HepG2 (cell line): ENCODE results near the gene TLE2. TPM values are rescaled to one million over a fixed set of nuclear protein-coding genes. Genes with fewer than 3 reads are reported as not detected.
"Not testable (repeated sequence)": the region's sequence is repeated elsewhere in the genome, so short reads cannot be mapped to it uniquely, and the experiment has no call there.

ENCODE experiments used
- ATAC-seq: fragments of 200-7000 bp; cut with Tn5 transposase; 3 replicates; pipeline ENCODE4 v1.9.1; 2020; ENCODE audit warnings: mild to moderate bottlenecking, moderate library complexity
- BruUV-seq: library from RNA; stranded (reverse); fragments of 400-500 nt; replicated peaks from 2 replicates; lab custom pipeline; 2021; lab: Mats Ljungman, UMichigan
- CTCF ChIA-PET: fragments of 300-600 bp; formaldehyde crosslinking; extraction: SDS; loops from one replicate; lab custom pipeline; 2021; ENCODE audit warnings: low total read pairs, inconsistent platforms, low intra/inter-chr PET ratio; lab: Yijun Ruan, JAX
- POLR2A ChIA-PET: fragments of 350-600 bp; sonication (Branson Sonifier 250); formaldehyde crosslinking; loops from one replicate; lab custom pipeline; 2020; ENCODE audit warnings: antibody characterized with exemption, inconsistent platforms; lab: Yijun Ruan, JAX
- DNase-seq: peaks from one replicate; pipeline ENCODE4 v3.0.0-alpha.2; 2015; ENCODE audit warnings: low spot score
- FAIRE-seq: peaks from 3 replicates; lab custom pipeline; 2011; peaks lifted over from hg19 to GRCh38; lab: Jason Lieb, UNC
- H2AFZ ChIP-seq: one replicate; pipeline ENCODE4 v1.6.1; 2011; ENCODE audit warnings: low read length, inconsistent platforms
- H3K27ac ChIP-seq: fragments of 300-600 bp; 3 replicates; pipeline ENCODE4 v1.8.0; 2011; ENCODE audit warnings: mixed run types, mild to moderate bottlenecking, mixed read lengths, low read length, inconsistent platforms; ENCODE audit not compliant: insufficient read depth; ENCODE audit errors: extremely low read length
- H3K27me3 ChIP-seq, 2 experiments: fragments of 200-600 bp in 1 of 2; 2 replicates in 1 of 2; 3 replicates in 1 of 2; pipeline versions ENCODE4 v1.6.0 to v1.8.0; 2011; ENCODE audit warnings: low read length in 2 of 2, mild to moderate bottlenecking in 2 of 2, moderate library complexity in 2 of 2, inconsistent platforms in 1 of 2; ENCODE audit not compliant: insufficient read depth in 2 of 2, control insufficient read depth in 1 of 2
- H3K36me3 ChIP-seq, 2 experiments: fragments of 200-600 bp in 1 of 2; replicated peaks in 1 of 2; 2 replicates in 1 of 2; 3 replicates in 1 of 2; pipeline versions ENCODE4 v1.5.1 to v1.8.0; 2011; ENCODE audit warnings: low read length in 2 of 2, inconsistent platforms in 1 of 2; ENCODE audit not compliant: insufficient read depth in 2 of 2, control insufficient read depth in 1 of 2
- H3K4me1 ChIP-seq: 2 replicates; pipeline ENCODE4 v1.5.1; 2012; ENCODE audit warnings: low read length, inconsistent platforms; ENCODE audit not compliant: insufficient read depth
- H3K4me2 ChIP-seq: 2 replicates; pipeline ENCODE4 v1.6.0; 2011; ENCODE audit warnings: low read depth, low read length, inconsistent platforms
- H3K4me3 ChIP-seq, 3 experiments: fragments of 200-600 bp in 1 of 3; sonication (generic), shearing (Covaris generic) in 1 of 3; replicated peaks in 1 of 3; 2 replicates each; pipeline ENCODE4 v1.5.1; 2011 to 2016; ENCODE audit warnings: low read length in 3 of 3, inconsistent platforms in 2 of 3, low read depth in 2 of 3, mild to moderate bottlenecking in 2 of 3, control low read depth in 1 of 3, mixed read lengths in 1 of 3; ENCODE audit not compliant: insufficient read depth in 1 of 3
- H3K79me2 ChIP-seq: one replicate; pipeline ENCODE4 v1.6.1; 2011; ENCODE audit warnings: low read length, inconsistent platforms; ENCODE audit not compliant: insufficient read depth
- H3K9ac ChIP-seq: 2 replicates; pipeline ENCODE4 v1.6.0; 2011; ENCODE audit warnings: mild to moderate bottlenecking, low read depth, low read length, inconsistent platforms; ENCODE audit not compliant: insufficient read depth
- H3K9me3 ChIP-seq: 2 replicates; pipeline ENCODE4 v1.5.1; 2012; ENCODE audit warnings: mild to moderate bottlenecking, low read length
- H4K20me1 ChIP-seq: 2 replicates; pipeline ENCODE4 v1.6.0; 2011; ENCODE audit warnings: inconsistent platforms, mild to moderate bottlenecking, low read length, moderate library complexity; ENCODE audit not compliant: insufficient read depth
- JUNB ChIP-seq: sonication (generic); formaldehyde crosslinking; IDR thresholded peaks from 2 replicates; pipeline ENCODE4 v1.8.0; 2022; ENCODE audit warnings: missing genetic modification reagents, mild to moderate bottlenecking, borderline replicate concordance
- SALL2 ChIP-seq: sonication (generic); formaldehyde crosslinking; IDR thresholded peaks from 2 replicates; pipeline ENCODE4 v1.8.1; 2023; ENCODE audit warnings: mild to moderate bottlenecking, missing genetic modification reagents, inconsistent platforms
- SMC3 ChIP-seq: IDR thresholded peaks from 2 replicates; pipeline ENCODE4 v1.6.1; 2011; ENCODE audit warnings: low read length, improper control_type of control experiment
- WGBS: methylation state at CpG from one replicate; pipeline ENCODE4 v1.1.6; 2017; ENCODE audit warnings: low lambda C conversion rate; 5-methylcytosine and 5-hydroxymethylcytosine counted together
- in situ Hi-C: cut with HindIII; loops from 2 replicates; pipeline ENCODE4 v1.10.0; 2017; ENCODE audit warnings: low pct_unique_long_range_greater_than_20kb; ENCODE audit not compliant: extremely low pct_ligation_motif_present
- intact Hi-C: fragments of 100-400 bp; cut with micrococcal nuclease; formaldehyde crosslinking; loops from one replicate; pipeline ENCODE4 v1.10.0; 2022; ENCODE audit not compliant: unreplicated experiment
- polyA plus RNA-seq, 8 experiments: library from polyadenylated mRNA; depleted of rRNA in 3 of 8; stranded (reverse) in 7 of 8; unstranded in 1 of 8; fragments of >200 nt; fragmentation: Illumina TruSeq in 4 of 8; extraction: Trizol in 4 of 8; gene quantifications; 2 replicates each; pipeline versions ENCODE4 v1.2.1 to v1.2.3, GENCODE V29; 2011 to 2016; ENCODE audit warnings: low read depth in 4 of 8, missing spikeins in 1 of 8, mixed read lengths in 1 of 8; ENCODE audit not compliant: insufficient read depth in 1 of 8
- total RNA-seq, 5 experiments: library from RNA; depleted of rRNA; stranded (reverse); fragments of >200 nt; fragmentation: Illumina TruSeq; extraction: Trizol; gene quantifications; 2 replicates each; pipeline ENCODE4 v1.2.3, GENCODE V29; 2016; ENCODE audit warnings: low read depth in 1 of 5
- TF ChIP-seq, protein P1 (sequence below): sonication (generic); formaldehyde crosslinking; IDR thresholded peaks from 2 replicates; pipeline ENCODE4 v1.5.0; 2020; ENCODE audit warnings: mild to moderate bottlenecking, missing genetic modification reagents, borderline replicate concordance

Gene TLE2
- total and polyA plus RNA-seq, 2 of the 13 experiments (the other 11 are each of a cell fraction or from before 2014, with no cell fraction given), result 0.07 to 0.81 TPM

GRCh38 chr19:2992958-2993357 is 36.1 kb downstream of the TLE2 start (continued):
- TF ChIP-seq SALL2 (no peak), JUNB (no peak), SMC3 (no peak)
- TF ChIP-seq, protein P1, sequence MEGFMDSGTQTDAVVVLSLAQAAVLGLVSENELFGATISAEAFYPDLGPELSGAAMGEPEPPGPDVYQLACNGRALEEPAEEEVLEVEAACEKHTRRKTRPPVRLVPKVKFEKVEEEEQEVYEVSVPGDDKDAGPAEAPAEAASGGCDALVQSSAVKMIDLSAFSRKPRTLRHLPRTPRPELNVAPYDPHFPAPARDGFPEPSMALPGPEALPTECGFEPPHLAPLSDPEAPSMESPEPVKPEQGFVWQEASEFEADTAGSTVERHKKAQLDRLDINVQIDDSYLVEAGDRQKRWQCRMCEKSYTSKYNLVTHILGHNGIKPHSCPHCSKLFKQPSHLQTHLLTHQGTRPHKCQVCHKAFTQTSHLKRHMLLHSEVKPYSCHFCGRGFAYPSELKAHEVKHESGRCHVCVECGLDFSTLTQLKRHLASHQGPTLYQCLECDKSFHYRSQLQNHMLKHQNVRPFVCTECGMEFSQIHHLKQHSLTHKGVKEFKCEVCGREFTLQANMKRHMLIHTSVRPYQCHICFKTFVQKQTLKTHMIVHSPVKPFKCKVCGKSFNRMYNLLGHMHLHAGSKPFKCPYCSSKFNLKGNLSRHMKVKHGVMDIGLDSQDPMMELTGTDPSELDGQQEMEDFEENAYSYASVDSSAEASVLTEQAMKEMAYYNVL, result no peak
- TF ChIP-seq, all 625 proteins: peak for 0

GRCh38 chr19:2992333-2992732 is 36.7 kb downstream of the TLE2 start:
- BruUV-seq, H3K36me3 ChIP-seq, ATAC-seq, in situ Hi-C loops, H3K4me2 ChIP-seq, H3K9me3 ChIP-seq, H3K4me1 ChIP-seq, H4K20me1 ChIP-seq, DNase-seq, H3K27ac ChIP-seq, POLR2A ChIA-PET, H3K4me3 ChIP-seq, intact Hi-C loops, H3K9ac ChIP-seq, CTCF ChIA-PET, FAIRE-seq, H3K79me2 ChIP-seq, H2AFZ ChIP-seq: not testable (repeated sequence)
- peaks cover 1 to 37% of the 10 kb centered on the region in 2 experiments; a peak in 4 of 5 replicates for H3K27me3 ChIP-seq
- WGBS, result 48% methylated on average over 11 of the region's 11 CpGs
